ENCODE results near the gene IQUB.

GRCh38 chr7:123484199-123484598 lies 50.2 kb downstream of the IQUB start:
- no peak for TF ChIP-seq CTCF (IDR thresholded peaks at IDR 0.05)
- TF ChIP-seq POLR2AphosphoS5 (IDR thresholded peaks at IDR 0.05), result no peak

All from prostate gland (tissue), 2 donors.